AG09319 (cell line): ENCODE data around the gene ACP3.

Experiments used
- DNase-seq: peaks from one replicate; pipeline ENCODE4 v3.0.0-alpha.2; 2010; ENCODE audit warnings: low read depth; ENCODE audit errors: extremely low read depth
- CTCF ChIP-seq: IDR thresholded peaks from 2 replicates; pipeline ENCODE4 v1.5.1; 2011; ENCODE audit warnings: low read depth, mild to moderate bottlenecking, inconsistent platforms, low read length, moderate library complexity

The ACP3 gene

DNA sequence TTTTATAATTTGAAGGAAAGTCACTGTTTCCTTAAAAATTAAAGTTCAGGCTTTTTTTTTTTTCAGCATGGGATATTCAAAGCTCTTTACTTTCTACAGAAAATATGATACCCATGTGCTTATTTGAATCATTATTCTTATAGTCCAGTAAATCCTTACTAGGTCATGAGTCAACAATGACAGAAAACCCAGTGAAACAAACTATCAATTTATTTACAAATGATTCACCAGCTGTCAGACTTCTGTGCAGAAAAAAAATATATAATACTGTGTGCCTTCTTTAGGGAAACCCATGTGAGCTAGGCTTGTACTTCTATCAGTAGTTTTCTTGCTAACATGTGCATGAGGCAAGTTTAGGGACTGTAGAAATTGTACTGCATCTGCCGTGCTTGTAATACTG, 1.2 kb downstream of the ACP3 start:
- no peak for DNase-seq
- TF ChIP-seq CTCF: no peak

- no peak for DNase-seq
Measured at GRCh38 chr3:132321304-132321703, 4.1 kb downstream of the ACP3 start.

DNA sequence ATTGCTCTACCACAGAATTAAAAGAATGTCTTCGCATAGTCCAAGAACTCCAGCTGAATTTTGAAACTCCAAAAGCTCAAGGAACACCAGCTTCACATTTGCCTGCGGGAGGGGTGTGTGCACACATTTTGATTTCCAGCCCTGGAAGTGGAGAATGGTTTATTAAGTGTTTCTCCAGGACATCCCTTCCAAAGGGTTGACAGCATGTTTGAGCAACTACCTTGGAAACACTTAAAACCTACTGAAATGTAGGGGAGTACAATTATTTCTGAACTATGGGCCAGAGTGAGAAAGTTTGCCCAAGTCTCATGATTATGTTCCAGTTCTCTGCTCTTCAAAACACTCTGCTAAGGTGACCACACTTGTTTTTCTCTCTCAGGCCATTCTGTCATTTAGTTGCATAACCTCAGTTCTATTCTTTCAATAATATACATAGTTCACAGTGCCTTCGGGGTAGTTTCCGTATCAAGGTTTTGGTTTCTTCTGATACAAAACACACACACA, 7.9 kb downstream of the ACP3 start:
- no peak for TF ChIP-seq CTCF
- no peak for DNase-seq

More at GRCh38 chr3:132321304-132321703, 4.1 kb downstream of the ACP3 start:
- no peak for TF ChIP-seq CTCF

DNA sequence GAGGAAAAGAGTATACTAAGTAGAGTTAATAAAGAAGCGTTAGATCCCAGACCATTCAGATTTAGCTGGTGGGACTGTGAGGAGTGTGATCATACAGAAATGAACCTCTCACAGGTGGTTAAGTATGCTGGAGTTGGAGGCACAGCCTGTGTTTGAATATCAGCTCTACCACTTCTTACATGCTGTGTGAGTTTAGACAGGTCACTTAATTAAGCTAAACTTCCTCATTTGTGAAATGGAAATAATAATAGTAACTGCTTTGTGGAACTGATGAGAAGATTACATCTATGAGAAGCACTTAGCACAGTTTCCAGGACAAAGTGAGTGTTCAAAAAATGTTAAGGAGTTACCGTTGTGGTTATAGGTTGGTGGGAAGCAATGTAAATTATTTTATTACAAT, 8.4 kb downstream of the ACP3 start:
- no peak for DNase-seq
- no peak for TF ChIP-seq CTCF

GRCh38 chr3:132326251-132326650, 9.0 kb downstream of the ACP3 start:
- no peak for TF ChIP-seq CTCF
- no peak for DNase-seq

DNA sequence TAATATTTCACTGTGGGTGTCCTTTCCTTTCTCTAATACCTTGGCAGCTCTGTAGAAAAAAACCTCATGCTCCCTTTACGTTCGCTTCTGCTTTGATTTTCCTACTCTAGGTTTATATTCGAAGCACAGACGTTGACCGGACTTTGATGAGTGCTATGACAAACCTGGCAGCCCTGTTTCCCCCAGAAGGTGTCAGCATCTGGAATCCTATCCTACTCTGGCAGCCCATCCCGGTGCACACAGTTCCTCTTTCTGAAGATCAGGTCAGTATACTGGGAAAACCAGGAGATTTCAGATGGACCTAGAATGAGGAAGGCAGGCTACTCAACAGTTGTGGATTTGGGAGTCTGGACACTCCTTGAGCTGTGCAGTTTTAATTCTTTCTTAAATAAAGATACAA, 14.9 kb downstream of the ACP3 start:
- no peak for DNase-seq
- TF ChIP-seq CTCF: no peak

GRCh38 chr3:132332508-132332907, 15.3 kb downstream of the ACP3 start:
- DNase-seq: no peak
- no peak for TF ChIP-seq CTCF

DNA sequence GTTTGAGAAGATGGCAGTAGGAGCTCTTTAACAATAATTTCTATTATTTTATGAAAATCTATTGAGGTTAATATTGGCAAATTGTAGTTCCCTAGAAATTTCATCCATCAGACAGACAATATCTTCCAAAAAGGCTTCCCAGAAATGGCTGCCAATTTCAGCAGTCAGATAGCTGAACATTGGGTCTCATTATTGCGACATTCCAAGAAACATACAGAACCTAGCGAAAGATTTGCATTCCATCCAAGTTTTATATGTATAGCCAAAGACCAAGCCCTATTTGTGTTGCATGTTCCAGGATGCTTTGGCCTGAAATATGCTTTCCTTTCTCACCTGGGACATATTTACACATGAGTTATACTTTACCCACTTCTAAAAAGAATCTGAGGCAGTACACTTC, 24.5 kb downstream of the ACP3 start:
- TF ChIP-seq CTCF: no peak
- DNase-seq: no peak
